GM13976 (cell line): ENCODE measurements around the gene RAD18.

Experiments
- DNase-seq: peaks from one replicate; pipeline ENCODE4 v3.0.0; 2012; ENCODE audit warnings: low spot score
- in situ Hi-C: fragments of 300-500 bp; cut with MboI; formaldehyde crosslinking; loops from one replicate; pipeline ENCODE4 v1.12.0; 2022; ENCODE audit warnings: low sequenced_read_pairs, mixed read lengths, inconsistent platforms; ENCODE audit not compliant: unreplicated experiment
- TF ChIP-seq, protein P1 (sequence below): IDR thresholded peaks from 2 replicates; pipeline ENCODE4 v1.5.1; 2012; ENCODE audit warnings: borderline replicate concordance, mild to moderate bottlenecking; ENCODE audit not compliant: insufficient read depth; ENCODE audit errors: extremely low read depth, missing control alignments, control extremely low read depth

Gene RAD18

DNA sequence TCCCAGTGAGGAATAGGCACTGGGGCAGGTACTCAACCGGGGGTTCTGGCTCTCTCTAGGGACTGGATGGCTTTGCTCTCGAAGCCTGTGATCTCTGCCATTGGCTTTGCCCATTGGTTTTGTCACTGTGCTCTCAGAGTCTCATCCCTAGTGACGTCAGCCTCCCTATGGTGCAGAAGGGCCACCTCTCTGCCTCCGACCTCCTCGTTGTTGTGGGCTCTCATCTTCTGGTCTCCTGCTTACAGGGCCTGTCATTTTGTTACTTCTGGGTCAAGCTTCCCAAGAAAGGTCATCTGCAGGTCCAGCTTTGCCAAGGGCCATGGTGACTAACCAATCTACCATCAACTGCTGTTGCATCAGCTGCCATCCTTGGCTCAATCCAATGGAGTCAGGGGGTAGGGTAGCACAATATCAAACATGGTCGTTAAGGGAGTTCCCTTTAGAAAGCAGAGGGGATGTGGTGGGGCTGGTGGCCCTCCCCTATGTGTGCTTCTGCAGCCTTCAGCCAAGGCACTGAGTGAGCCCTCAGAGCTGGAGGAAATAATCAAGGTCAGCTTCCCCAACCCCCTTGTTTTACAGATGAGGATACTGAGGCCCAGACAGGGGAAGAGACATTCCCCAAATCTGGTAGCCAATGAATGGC is 13.4 kb upstream of the RAD18 start:
- TF ChIP-seq, protein P1, sequence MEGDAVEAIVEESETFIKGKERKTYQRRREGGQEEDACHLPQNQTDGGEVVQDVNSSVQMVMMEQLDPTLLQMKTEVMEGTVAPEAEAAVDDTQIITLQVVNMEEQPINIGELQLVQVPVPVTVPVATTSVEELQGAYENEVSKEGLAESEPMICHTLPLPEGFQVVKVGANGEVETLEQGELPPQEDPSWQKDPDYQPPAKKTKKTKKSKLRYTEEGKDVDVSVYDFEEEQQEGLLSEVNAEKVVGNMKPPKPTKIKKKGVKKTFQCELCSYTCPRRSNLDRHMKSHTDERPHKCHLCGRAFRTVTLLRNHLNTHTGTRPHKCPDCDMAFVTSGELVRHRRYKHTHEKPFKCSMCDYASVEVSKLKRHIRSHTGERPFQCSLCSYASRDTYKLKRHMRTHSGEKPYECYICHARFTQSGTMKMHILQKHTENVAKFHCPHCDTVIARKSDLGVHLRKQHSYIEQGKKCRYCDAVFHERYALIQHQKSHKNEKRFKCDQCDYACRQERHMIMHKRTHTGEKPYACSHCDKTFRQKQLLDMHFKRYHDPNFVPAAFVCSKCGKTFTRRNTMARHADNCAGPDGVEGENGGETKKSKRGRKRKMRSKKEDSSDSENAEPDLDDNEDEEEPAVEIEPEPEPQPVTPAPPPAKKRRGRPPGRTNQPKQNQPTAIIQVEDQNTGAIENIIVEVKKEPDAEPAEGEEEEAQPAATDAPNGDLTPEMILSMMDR = no peak
- in situ Hi-C loops = no loop called here
- no peak for DNase-seq

DNA sequence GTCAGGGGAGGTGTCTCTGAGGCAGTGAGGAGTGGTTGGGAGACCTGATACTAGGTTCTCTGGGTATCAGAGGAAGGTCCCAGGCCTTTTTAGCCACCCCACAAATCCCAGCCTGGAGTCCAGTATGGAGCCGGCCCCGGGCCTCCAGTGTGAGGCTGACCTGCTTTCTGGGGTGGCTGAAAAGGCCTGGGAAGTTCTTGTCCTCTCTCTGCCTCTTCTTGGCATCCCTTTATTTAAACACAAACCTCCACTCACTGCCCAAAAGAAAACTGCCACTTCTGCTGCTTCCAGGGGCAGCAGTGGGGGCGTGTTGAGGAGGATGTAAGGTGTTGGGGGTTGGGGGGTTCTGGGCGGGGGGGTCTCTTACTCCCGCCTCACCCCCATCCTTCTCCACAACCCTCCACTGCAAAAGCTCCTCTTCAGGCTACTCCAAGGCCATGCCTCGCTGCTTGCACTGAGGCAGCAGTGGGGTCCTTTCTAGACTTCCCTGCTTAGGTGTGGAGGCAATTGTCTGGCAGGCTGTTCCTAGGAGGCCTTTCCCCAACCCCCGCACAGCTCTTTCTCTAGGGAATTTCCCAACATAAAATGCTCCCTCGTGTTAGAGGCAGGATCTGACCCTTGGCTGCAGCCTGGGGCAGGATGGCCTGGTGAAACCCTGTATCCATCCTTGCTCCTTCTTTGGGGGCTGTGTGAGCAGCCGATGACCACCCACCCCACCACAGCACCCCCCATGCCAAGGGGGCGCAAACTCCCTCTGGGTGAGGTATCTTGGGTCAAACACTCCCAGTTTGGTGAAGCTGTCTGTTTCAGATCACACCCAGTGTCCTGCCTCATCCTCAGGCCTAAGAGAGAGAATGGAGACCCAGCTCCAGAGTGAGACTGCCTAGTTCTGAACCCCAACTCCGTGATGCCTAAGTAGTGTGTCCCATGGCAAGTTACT is 12.1 kb upstream of the RAD18 start:
- TF ChIP-seq, protein P1 = no peak
- no peak for DNase-seq
- in situ Hi-C loops = no loop called here

GRCh38 chr3:8974458-8974857 is 11.2 kb upstream of the RAD18 start:
- TF ChIP-seq, protein P1 = no peak
- in situ Hi-C loops = loop anchor here (5.0 kb wide), 1 partner anchor 328 kb away; no protein-coding TSS in a partner anchor
- DNase-seq = no peak

- in situ Hi-C loops = loop anchor here (5.0 kb wide), 1 partner anchor 330 kb away; no protein-coding TSS in a partner anchor
- no peak for DNase-seq
- TF ChIP-seq, protein P1 = no peak
Observed at GRCh38 chr3:8972639-8973038, 9.4 kb upstream of the RAD18 start.

DNA sequence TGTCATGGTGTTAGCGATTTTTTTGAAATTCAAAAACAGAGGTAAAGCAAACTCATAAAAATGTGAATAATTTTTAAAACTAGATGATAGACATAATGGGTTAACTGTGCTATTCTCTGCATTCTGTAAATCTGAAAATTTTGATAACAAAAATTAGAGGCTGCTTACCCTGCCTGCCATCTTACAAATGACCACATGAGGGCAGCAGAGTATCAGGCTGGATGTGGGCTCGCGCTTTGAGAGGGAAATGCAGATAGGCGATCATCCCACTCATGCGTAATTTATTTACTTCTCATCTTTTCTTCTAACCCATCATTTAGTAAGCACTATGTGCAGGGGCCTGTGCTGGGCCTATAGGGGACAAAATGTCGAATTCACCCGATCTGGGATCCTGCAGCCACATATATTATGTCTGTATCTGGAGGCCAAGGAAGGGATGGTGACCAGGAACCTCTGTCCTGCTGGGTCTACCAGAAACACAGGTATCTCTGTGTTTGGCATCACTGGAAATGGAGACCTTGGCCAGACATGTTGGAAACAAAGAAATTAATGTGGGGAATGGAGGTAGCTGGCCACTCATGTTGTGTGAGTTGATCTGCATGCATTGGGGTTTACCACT is 7.8 kb upstream of the RAD18 start:
- TF ChIP-seq, protein P1 = peak; percentile 95
- in situ Hi-C loops = loop anchor here (5.0 kb wide), 1 partner anchor 331 kb away; no protein-coding TSS in a partner anchor
- DNase-seq = peak; percentile 62

GRCh38 chr3:8969241-8969640 is 6.0 kb upstream of the RAD18 start:
- TF ChIP-seq, protein P1 = no peak
- DNase-seq = no peak
- in situ Hi-C loops = no loop called here
